Fibroblast of lung (primary cell): ENCODE data around the gene BTBD9.

Source experiments
- CTCF ChIP-seq, 2 donors: IDR thresholded peaks in 1 of 2; conservative IDR thresholded peaks in 1 of 2; 1 replicate in 1 of 2; 2 replicates in 1 of 2; pipeline ENCODE4 v1.5.1; 2011 to 2012; ENCODE audit warnings: low read length in 2 of 2, control low read depth in 1 of 2, inconsistent platforms in 1 of 2, low read depth in 1 of 2, mild to moderate bottlenecking in 1 of 2
- EZH2 ChIP-seq: IDR thresholded peaks from 2 replicates; pipeline ENCODE4 v1.5.1; 2012; ENCODE audit warnings: low read length, control low read depth, mild to moderate bottlenecking; ENCODE audit errors: missing control alignments

- TF ChIP-seq EZH2 (no peak), CTCF (conservative IDR thresholded peaks at IDR 0.05 in 1 of 2, IDR thresholded peaks at IDR 0.05 in 1 of 2; ENCODE audit: low read depth in 1 of 2, low read length in 2 of 2) (no peak)
These were observed 96.7 kb downstream of the BTBD9 start for GRCh38 chr6:38543022-38543421.
